Liver (tissue), 9 donors: ENCODE data around the gene RERE. TPM values are rescaled to one million over a fixed set of nuclear protein-coding genes. Genes with fewer than 3 reads are reported as not detected.

Experiments
- DNase-seq: peaks from one replicate; pipeline ENCODE4 v3.0.0-alpha.2; 2017; ENCODE audit warnings: low spot score
- H3K27ac ChIP-seq, 2 donors: one replicate each; pipeline ENCODE4 v1.7.0; 2013; ENCODE audit warnings: inconsistent platforms in 2 of 2, low read length in 2 of 2, control low read depth in 1 of 2, low read depth in 1 of 2, mild to moderate bottlenecking in 1 of 2
- H3K27me3 ChIP-seq, 4 donors: one replicate each; pipeline versions ENCODE4 v1.6.1 to v1.7.0; 2013; ENCODE audit warnings: low read length in 3 of 4, inconsistent platforms in 1 of 4, mild to moderate bottlenecking in 1 of 4, moderate library complexity in 1 of 4; ENCODE audit not compliant: control insufficient read depth in 4 of 4, insufficient read depth in 4 of 4
- H3K36me3 ChIP-seq, 4 donors: one replicate each; pipeline versions ENCODE4 v1.6.1 to v1.7.0; 2013; ENCODE audit warnings: low read length in 3 of 4, mild to moderate bottlenecking in 3 of 4, low read depth in 1 of 4, moderate library complexity in 1 of 4; ENCODE audit not compliant: control insufficient read depth in 4 of 4, insufficient read depth in 3 of 4
- H3K4me1 ChIP-seq, 4 donors: one replicate each; pipeline versions ENCODE4 v1.6.1 to v1.7.0; 2013; ENCODE audit warnings: low read length in 3 of 4, mild to moderate bottlenecking in 3 of 4, moderate library complexity in 1 of 4; ENCODE audit not compliant: control insufficient read depth in 4 of 4, insufficient read depth in 4 of 4
- H3K4me3 ChIP-seq, 3 donors: one replicate each; pipeline versions ENCODE4 v1.6.1 to v1.7.0; 2013; ENCODE audit warnings: low read length in 3 of 3, control low read depth in 1 of 3, low read depth in 1 of 3, mild to moderate bottlenecking in 1 of 3
- H3K9ac ChIP-seq, 2 donors: one replicate each; pipeline ENCODE4 v1.7.0; 2013; ENCODE audit warnings: low read length in 2 of 2, mild to moderate bottlenecking in 2 of 2, moderate library complexity in 2 of 2, control low read depth in 1 of 2, low read depth in 1 of 2
- H3K9me3 ChIP-seq, 4 donors: one replicate each; pipeline versions ENCODE4 v1.6.1 to v1.7.0; 2013; ENCODE audit warnings: low read length in 3 of 4; ENCODE audit not compliant: control insufficient read depth in 4 of 4
- ATF3 ChIP-seq: IDR thresholded peaks from 2 replicates; pipeline ENCODE4 v1.6.1; 2016; ENCODE audit warnings: antibody characterized with exemption
- EGR1 ChIP-seq, 2 donors: IDR thresholded peaks; 2 replicates each; pipeline ENCODE4 v1.6.1; 2016 to 2018; ENCODE audit warnings: antibody characterized with exemption in 2 of 2, low read depth in 2 of 2
- FOXA1 ChIP-seq: IDR thresholded peaks from 2 replicates; pipeline ENCODE4 v1.6.1; 2016; ENCODE audit warnings: antibody characterized with exemption
- FOXA2 ChIP-seq: IDR thresholded peaks from 2 replicates; pipeline ENCODE4 v1.6.1; 2016; ENCODE audit warnings: antibody characterized with exemption
- GABPA ChIP-seq, 2 donors: IDR thresholded peaks in 1 of 2; conservative IDR thresholded peaks in 1 of 2; 2 replicates each; pipeline ENCODE4 v1.6.1; 2016; ENCODE audit warnings: antibody characterized with exemption in 2 of 2, mild to moderate bottlenecking in 1 of 2, moderate library complexity in 1 of 2
- HNF4A ChIP-seq, 2 donors: conservative IDR thresholded peaks; 2 replicates each; pipeline ENCODE4 v1.6.1; 2016; ENCODE audit warnings: antibody characterized with exemption in 2 of 2, mild to moderate bottlenecking in 2 of 2
- HNF4G ChIP-seq: IDR thresholded peaks from 2 replicates; pipeline ENCODE4 v1.6.1; 2016; ENCODE audit warnings: antibody characterized with exemption
- JUND ChIP-seq, 2 donors: IDR thresholded peaks; 2 replicates each; pipeline ENCODE4 v1.6.1; 2016; ENCODE audit warnings: antibody characterized with exemption in 2 of 2
- MAX ChIP-seq: IDR thresholded peaks from 2 replicates; pipeline ENCODE4 v1.6.1; 2016; ENCODE audit warnings: antibody characterized with exemption
- NR2F2 ChIP-seq: IDR thresholded peaks from 2 replicates; pipeline ENCODE4 v1.6.1; 2016; ENCODE audit warnings: antibody characterized with exemption
- RAD21 ChIP-seq, 2 donors: IDR thresholded peaks; 2 replicates each; pipeline ENCODE4 v1.6.1; 2016; ENCODE audit warnings: antibody characterized with exemption in 2 of 2, mild to moderate bottlenecking in 2 of 2
- REST ChIP-seq: IDR thresholded peaks from 2 replicates; pipeline ENCODE4 v1.6.1; 2016; ENCODE audit warnings: antibody characterized with exemption, mild to moderate bottlenecking
- RXRA ChIP-seq, 2 donors: IDR thresholded peaks; 2 replicates each; pipeline ENCODE4 v1.6.1; 2017 to 2018; ENCODE audit warnings: antibody characterized with exemption in 2 of 2, mild to moderate bottlenecking in 1 of 2
- SP1 ChIP-seq: IDR thresholded peaks from 2 replicates; pipeline ENCODE4 v1.6.1; 2018; ENCODE audit warnings: antibody characterized with exemption, mild to moderate bottlenecking
- TAF1 ChIP-seq: conservative IDR thresholded peaks from 2 replicates; pipeline ENCODE4 v1.6.1; 2016; ENCODE audit warnings: antibody characterized with exemption, mild to moderate bottlenecking
- YY1 ChIP-seq: IDR thresholded peaks from 2 replicates; pipeline ENCODE4 v1.6.1; 2016; ENCODE audit warnings: antibody characterized with exemption, mild to moderate bottlenecking
- WGBS: extraction: QIAGEN DNeasy Blood & Tissue Kit; methylation state at CpG from one replicate; pipeline ENCODE4 v1.1.7; 2013; 5-methylcytosine and 5-hydroxymethylcytosine counted together
- polyA plus RNA-seq, 2 donors: library from polyadenylated mRNA; stranded (reverse) in 1 of 2; unstranded in 1 of 2; fragments of 200-250 nt in 1 of 2; fragments of >200 nt in 1 of 2; fragmentation: Nextera tagmentation in 1 of 2; extraction: Ambion mirVana in 1 of 2; gene quantifications; one replicate each; pipeline versions ENCODE4 v1.2.1 to v1.2.3, GENCODE V29; 2013 to 2015
- total RNA-seq, 2 donors: library from RNA; depleted of rRNA; stranded (reverse); fragments of >200 nt; gene quantifications; one replicate each; pipeline ENCODE4 v1.2.3, GENCODE V29; 2014
- TF ChIP-seq, protein P1 (sequence below): IDR thresholded peaks from 2 replicates; pipeline ENCODE4 v1.6.1; 2016; ENCODE audit warnings: antibody characterized with exemption
- TF ChIP-seq, protein P2 (sequence below): fragments of 150-350 bp; IDR thresholded peaks from 2 replicates; pipeline ENCODE4 v1.5.1; 2017; ENCODE audit warnings: improper control_type of control experiment, low read depth, low read length; ENCODE audit not compliant: missing input control
- donor health status: healthy.
- donor health status: healthy.
- donor health status: healthy.
- donor health status: healthy.
- donor health status: healthy.

RERE gene
- total and polyA plus RNA-seq, 4 donors: 9.8 to 49.1 (median 24.8) TPM

DNA sequence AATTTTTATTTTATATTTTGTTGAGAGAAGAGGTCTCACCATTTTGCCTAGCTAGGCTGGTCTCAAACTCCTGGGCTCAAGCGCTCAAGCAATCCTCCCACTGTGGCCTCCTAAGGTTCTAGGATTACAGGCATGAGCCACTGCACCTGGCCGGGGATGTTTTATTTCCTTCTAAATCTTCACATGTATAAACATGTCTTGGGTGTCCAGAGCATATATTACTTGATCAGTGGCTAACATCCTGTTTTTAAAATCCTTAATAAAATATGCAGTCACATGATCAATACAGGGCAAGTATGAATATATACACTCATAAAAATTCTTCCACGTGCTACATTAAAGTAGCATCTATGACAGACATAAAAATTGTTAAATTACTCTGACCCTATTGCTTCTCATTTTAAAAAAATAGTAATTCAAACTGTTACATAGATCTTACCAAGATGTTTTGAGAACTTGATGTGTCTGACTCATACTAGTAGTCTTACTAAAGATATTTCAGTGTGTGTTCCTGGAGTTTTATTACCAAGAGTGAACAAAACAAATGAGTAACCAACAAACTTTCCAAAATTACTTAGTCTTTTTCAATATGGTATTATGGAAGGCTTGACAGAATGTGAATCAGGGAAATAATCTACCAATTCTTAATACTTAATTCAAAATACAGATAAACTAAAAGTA is 277.0 kb downstream of the RERE start:
- TF ChIP-seq RXRA (IDR thresholded peaks at IDR 0.05): no peak
- no peak for TF ChIP-seq ATF3
- TF ChIP-seq REST: no peak
- TF ChIP-seq MAX: no peak
- TF ChIP-seq EGR1 (IDR thresholded peaks at IDR 0.05; ENCODE audit: low read depth in 2 of 2): no peak
- peaks cover 0 to 3% (median 0%) of the 10 kb centered on the region in 4 donors for H3K4me1 ChIP-seq
- H3K9me3 ChIP-seq: no peaks in the 10 kb centered on the region
- no peaks in the 10 kb centered on the region for H3K27me3 ChIP-seq
- WGBS: 92% methylated on average over 3 of the region's 3 CpGs
- no peak overlapping the region for H3K9ac ChIP-seq
- H3K36me3 ChIP-seq: peaks cover 0 to 7% (median 1%) of the 10 kb centered on the region in 4 donors
- no peak overlapping the region for H3K27ac ChIP-seq
- H3K4me3 ChIP-seq: no peak overlapping the region
- DNase-seq: no peak

DNA sequence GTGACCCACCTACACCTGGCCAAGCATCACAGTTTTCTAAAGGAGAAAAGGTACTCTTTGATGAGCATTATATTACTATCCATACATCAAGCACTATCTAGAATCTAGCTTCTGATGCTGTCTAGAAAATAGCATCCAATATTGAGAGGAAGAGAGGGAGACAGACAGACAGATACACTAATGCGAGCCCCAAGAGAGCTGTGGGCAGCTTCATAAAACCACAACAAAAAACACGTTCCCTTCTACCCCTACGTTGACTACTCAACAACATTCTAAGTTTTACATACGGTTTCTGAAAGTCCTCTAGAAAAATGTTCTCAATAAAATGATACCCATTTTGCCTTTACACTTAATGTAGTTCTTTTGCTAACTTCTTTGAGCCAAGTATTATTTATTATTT is 277.8 kb downstream of the RERE start:
- Histone ChIP-seq H3K27me3 (no peaks in the 10 kb centered on the region), H3K4me1 (peaks cover 0 to 3% (median 0%) of the 10 kb centered on the region in 4 donors), H3K27ac (no peak overlapping the region), H3K9ac (no peak overlapping the region), H3K36me3 (peaks cover 0 to 7% (median 1%) of the 10 kb centered on the region in 4 donors), H3K9me3 (no peaks in the 10 kb centered on the region), H3K4me3 (no peak overlapping the region)
- DNase-seq: no peak
- 93% methylated on average over 4 of the region's 4 CpGs for WGBS
- TF ChIP-seq, protein P1, sequence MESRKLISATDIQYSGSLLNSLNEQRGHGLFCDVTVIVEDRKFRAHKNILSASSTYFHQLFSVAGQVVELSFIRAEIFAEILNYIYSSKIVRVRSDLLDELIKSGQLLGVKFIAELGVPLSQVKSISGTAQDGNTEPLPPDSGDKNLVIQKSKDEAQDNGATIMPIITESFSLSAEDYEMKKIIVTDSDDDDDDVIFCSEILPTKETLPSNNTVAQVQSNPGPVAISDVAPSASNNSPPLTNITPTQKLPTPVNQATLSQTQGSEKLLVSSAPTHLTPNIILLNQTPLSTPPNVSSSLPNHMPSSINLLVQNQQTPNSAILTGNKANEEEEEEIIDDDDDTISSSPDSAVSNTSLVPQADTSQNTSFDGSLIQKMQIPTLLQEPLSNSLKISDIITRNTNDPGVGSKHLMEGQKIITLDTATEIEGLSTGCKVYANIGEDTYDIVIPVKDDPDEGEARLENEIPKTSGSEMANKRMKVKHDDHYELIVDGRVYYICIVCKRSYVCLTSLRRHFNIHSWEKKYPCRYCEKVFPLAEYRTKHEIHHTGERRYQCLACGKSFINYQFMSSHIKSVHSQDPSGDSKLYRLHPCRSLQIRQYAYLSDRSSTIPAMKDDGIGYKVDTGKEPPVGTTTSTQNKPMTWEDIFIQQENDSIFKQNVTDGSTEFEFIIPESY: no peak
- TF ChIP-seq NR2F2: no peak
- no peak for TF ChIP-seq MAX
- no peak for TF ChIP-seq GABPA (IDR thresholded peaks at IDR 0.05 in 1 of 2, conservative IDR thresholded peaks at IDR 0.05 in 1 of 2)
- TF ChIP-seq, protein P2, sequence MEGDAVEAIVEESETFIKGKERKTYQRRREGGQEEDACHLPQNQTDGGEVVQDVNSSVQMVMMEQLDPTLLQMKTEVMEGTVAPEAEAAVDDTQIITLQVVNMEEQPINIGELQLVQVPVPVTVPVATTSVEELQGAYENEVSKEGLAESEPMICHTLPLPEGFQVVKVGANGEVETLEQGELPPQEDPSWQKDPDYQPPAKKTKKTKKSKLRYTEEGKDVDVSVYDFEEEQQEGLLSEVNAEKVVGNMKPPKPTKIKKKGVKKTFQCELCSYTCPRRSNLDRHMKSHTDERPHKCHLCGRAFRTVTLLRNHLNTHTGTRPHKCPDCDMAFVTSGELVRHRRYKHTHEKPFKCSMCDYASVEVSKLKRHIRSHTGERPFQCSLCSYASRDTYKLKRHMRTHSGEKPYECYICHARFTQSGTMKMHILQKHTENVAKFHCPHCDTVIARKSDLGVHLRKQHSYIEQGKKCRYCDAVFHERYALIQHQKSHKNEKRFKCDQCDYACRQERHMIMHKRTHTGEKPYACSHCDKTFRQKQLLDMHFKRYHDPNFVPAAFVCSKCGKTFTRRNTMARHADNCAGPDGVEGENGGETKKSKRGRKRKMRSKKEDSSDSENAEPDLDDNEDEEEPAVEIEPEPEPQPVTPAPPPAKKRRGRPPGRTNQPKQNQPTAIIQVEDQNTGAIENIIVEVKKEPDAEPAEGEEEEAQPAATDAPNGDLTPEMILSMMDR: no peak
- TF ChIP-seq TAF1: no peak
- no peak for TF ChIP-seq HNF4G
- TF ChIP-seq SP1: no peak
- no peak for TF ChIP-seq FOXA2
- TF ChIP-seq JUND (IDR thresholded peaks at IDR 0.05): no peak
- TF ChIP-seq FOXA1: no peak
- TF ChIP-seq YY1: no peak
- no peak for TF ChIP-seq REST
- no peak for TF ChIP-seq HNF4A (conservative IDR thresholded peaks at IDR 0.05)
- no peak for TF ChIP-seq EGR1 (IDR thresholded peaks at IDR 0.05; ENCODE audit: low read depth in 2 of 2)
- no peak for TF ChIP-seq RAD21 (IDR thresholded peaks at IDR 0.05)
- no peak for TF ChIP-seq ATF3
